HepG2 (cell line): ENCODE data around the gene SSBP4. TPM values are rescaled to one million over a fixed set of nuclear protein-coding genes. Genes with fewer than 3 reads are reported as not detected.
A peak's percentile ranks its signal among the peaks of the same experiment; 100 is the strongest.

ENCODE experiments used
- ARNT2 ChIP-seq: sonication (generic); formaldehyde crosslinking; IDR thresholded peaks from 2 replicates; pipeline ENCODE4 v1.8.0; 2022; ENCODE audit warnings: mild to moderate bottlenecking, low read depth, missing genetic modification reagents, moderate library complexity
- GATAD1 ChIP-seq: IDR thresholded peaks from 2 replicates; pipeline ENCODE4 v1.6.1; 2016; ENCODE audit warnings: missing genetic modification reagents, missing compliant biosample characterization
- MED1 ChIP-seq: sonication (generic); formaldehyde crosslinking; IDR thresholded peaks from 2 replicates; pipeline ENCODE4 v1.4.0; 2020; ENCODE audit warnings: missing genetic modification reagents
- PAF1 ChIP-seq: IDR thresholded peaks from 2 replicates; pipeline ENCODE4 v1.6.1; 2016; ENCODE audit warnings: missing genetic modification reagents, missing compliant biosample characterization
- RFX5 ChIP-seq: IDR thresholded peaks from 2 replicates; pipeline ENCODE4 v1.6.1; 2011; ENCODE audit warnings: low read depth, low read length, improper control_type of control experiment
- SP5 ChIP-seq: IDR thresholded peaks from 2 replicates; pipeline ENCODE4 v1.6.1; 2016; ENCODE audit warnings: low read depth, borderline replicate concordance
- SSRP1 ChIP-seq: IDR thresholded peaks from 2 replicates; pipeline ENCODE4 v1.6.1; 2016; ENCODE audit warnings: control low read depth
- ZC3H13 ChIP-seq: sonication (generic); formaldehyde crosslinking; IDR thresholded peaks from 2 replicates; pipeline ENCODE4 v1.8.1; 2023; ENCODE audit warnings: mild to moderate bottlenecking, missing genetic modification reagents, moderate library complexity
- ZNF350 ChIP-seq: sonication (generic); formaldehyde crosslinking; IDR thresholded peaks from 2 replicates; pipeline ENCODE4 v1.4.0; 2020; ENCODE audit warnings: mild to moderate bottlenecking, low read depth, missing genetic modification reagents, borderline replicate concordance
- ZNF709 ChIP-seq: sonication (generic); formaldehyde crosslinking; IDR thresholded peaks from 2 replicates; pipeline ENCODE4 v1.5.0; 2020; ENCODE audit warnings: mild to moderate bottlenecking, missing genetic modification reagents
- ZNF720 ChIP-seq: sonication (generic); formaldehyde crosslinking; IDR thresholded peaks from 2 replicates; pipeline ENCODE4 v1.4.0; 2020; ENCODE audit warnings: missing genetic modification reagents
- ZNF770 ChIP-seq: sonication (generic); formaldehyde crosslinking; IDR thresholded peaks from 2 replicates; pipeline ENCODE4 v1.5.0; 2020; ENCODE audit warnings: mild to moderate bottlenecking, missing genetic modification reagents
- ZNF788 ChIP-seq: sonication (generic); formaldehyde crosslinking; IDR thresholded peaks from 2 replicates; pipeline ENCODE4 v1.5.0; 2020; ENCODE audit warnings: mild to moderate bottlenecking, missing genetic modification reagents, borderline replicate concordance
- ZNF879 ChIP-seq: sonication (generic); formaldehyde crosslinking; IDR thresholded peaks from 2 replicates; pipeline ENCODE4 v1.8.1; 2023; ENCODE audit warnings: missing genetic modification reagents
- polyA plus RNA-seq, 8 experiments: library from polyadenylated mRNA; depleted of rRNA in 3 of 8; stranded (reverse) in 7 of 8; unstranded in 1 of 8; fragments of >200 nt; fragmentation: Illumina TruSeq in 4 of 8; extraction: Trizol in 4 of 8; gene quantifications; 2 replicates each; pipeline versions ENCODE4 v1.2.1 to v1.2.3, GENCODE V29; 2011 to 2016; ENCODE audit warnings: low read depth in 4 of 8, missing spikeins in 1 of 8, mixed read lengths in 1 of 8; ENCODE audit not compliant: insufficient read depth in 1 of 8
- total RNA-seq, 5 experiments: library from RNA; depleted of rRNA; stranded (reverse); fragments of >200 nt; fragmentation: Illumina TruSeq; extraction: Trizol; gene quantifications; 2 replicates each; pipeline ENCODE4 v1.2.3, GENCODE V29; 2016; ENCODE audit warnings: low read depth in 1 of 5
- TF ChIP-seq, protein P1 (sequence below): sonication (generic); formaldehyde crosslinking; IDR thresholded peaks from 2 replicates; pipeline ENCODE4 v1.9.0; 2021; ENCODE audit warnings: mild to moderate bottlenecking, missing genetic modification reagents
- TF ChIP-seq, protein P2 (sequence below): IDR thresholded peaks from 2 replicates; pipeline ENCODE4 v1.6.1; 2016; ENCODE audit warnings: low read depth, borderline replicate concordance

Gene SSBP4
- total and polyA plus RNA-seq, 2 of the 13 experiments (the other 11 are each of a cell fraction or from before 2014, with no cell fraction given) = 20.8 to 39.5 TPM

- TF ChIP-seq, protein P1, sequence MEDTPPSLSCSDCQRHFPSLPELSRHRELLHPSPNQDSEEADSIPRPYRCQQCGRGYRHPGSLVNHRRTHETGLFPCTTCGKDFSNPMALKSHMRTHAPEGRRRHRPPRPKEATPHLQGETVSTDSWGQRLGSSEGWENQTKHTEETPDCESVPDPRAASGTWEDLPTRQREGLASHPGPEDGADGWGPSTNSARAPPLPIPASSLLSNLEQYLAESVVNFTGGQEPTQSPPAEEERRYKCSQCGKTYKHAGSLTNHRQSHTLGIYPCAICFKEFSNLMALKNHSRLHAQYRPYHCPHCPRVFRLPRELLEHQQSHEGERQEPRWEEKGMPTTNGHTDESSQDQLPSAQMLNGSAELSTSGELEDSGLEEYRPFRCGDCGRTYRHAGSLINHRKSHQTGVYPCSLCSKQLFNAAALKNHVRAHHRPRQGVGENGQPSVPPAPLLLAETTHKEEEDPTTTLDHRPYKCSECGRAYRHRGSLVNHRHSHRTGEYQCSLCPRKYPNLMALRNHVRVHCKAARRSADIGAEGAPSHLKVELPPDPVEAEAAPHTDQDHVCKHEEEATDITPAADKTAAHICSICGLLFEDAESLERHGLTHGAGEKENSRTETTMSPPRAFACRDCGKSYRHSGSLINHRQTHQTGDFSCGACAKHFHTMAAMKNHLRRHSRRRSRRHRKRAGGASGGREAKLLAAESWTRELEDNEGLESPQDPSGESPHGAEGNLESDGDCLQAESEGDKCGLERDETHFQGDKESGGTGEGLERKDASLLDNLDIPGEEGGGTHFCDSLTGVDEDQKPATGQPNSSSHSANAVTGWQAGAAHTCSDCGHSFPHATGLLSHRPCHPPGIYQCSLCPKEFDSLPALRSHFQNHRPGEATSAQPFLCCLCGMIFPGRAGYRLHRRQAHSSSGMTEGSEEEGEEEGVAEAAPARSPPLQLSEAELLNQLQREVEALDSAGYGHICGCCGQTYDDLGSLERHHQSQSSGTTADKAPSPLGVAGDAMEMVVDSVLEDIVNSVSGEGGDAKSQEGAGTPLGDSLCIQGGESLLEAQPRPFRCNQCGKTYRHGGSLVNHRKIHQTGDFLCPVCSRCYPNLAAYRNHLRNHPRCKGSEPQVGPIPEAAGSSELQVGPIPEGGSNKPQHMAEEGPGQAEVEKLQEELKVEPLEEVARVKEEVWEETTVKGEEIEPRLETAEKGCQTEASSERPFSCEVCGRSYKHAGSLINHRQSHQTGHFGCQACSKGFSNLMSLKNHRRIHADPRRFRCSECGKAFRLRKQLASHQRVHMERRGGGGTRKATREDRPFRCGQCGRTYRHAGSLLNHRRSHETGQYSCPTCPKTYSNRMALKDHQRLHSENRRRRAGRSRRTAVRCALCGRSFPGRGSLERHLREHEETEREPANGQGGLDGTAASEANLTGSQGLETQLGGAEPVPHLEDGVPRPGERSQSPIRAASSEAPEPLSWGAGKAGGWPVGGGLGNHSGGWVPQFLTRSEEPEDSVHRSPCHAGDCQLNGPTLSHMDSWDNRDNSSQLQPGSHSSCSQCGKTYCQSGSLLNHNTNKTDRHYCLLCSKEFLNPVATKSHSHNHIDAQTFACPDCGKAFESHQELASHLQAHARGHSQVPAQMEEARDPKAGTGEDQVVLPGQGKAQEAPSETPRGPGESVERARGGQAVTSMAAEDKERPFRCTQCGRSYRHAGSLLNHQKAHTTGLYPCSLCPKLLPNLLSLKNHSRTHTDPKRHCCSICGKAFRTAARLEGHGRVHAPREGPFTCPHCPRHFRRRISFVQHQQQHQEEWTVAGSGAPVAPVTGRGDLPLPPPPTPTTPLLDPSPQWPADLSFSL = no peak
- TF ChIP-seq ARNT2 (CRISPR knock-in tag) (0 out of 2 replicates have a peak, but pooled peaks have one; percentile 31), SSRP1 (peak; percentile 99), MED1 (CRISPR knock-in tag) (peak; percentile 54; the same call in 1 of the 2 replicates), ZC3H13 (peak; percentile 100), ZNF709 (peak; percentile 15; the same call in 1 of the 2 replicates), PAF1 (CRISPR knock-in tag) (peak; percentile 95), SP5 (0 out of 2 replicates have a peak, but pooled peaks have one; percentile 8), GATAD1 (CRISPR knock-in tag) (peak; percentile 37; the same call in 1 of the 2 replicates), RFX5 (no peak), ZNF720 (CRISPR knock-in tag) (no peak), ZNF350 (CRISPR knock-in tag) (peak; percentile 27; the same call in 1 of the 2 replicates), ZNF770 (CRISPR knock-in tag) (peak; percentile 63), ZNF788 (CRISPR knock-in tag) (no peak), ZNF879 (CRISPR knock-in tag) (no peak)
- TF ChIP-seq, protein P2, sequence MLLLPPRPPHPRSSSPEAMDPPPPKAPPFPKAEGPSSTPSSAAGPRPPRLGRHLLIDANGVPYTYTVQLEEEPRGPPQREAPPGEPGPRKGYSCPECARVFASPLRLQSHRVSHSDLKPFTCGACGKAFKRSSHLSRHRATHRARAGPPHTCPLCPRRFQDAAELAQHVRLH (CRISPR knock-in tag) = no peak
These were observed 28.9 kb upstream of the SSBP4 start (continued) for GRCh38 chr19:18390065-18390907.
